Fibroblast of lung (primary cell): ENCODE results near the gene TMEM120A. TPM values are rescaled to one million over a fixed set of nuclear protein-coding genes. Genes with fewer than 3 reads are reported as not detected.

Source experiments
- DNase-seq, 2 donors: peaks; one replicate each; pipeline versions ENCODE4 v3.0.0 to v3.0.0-alpha.2; 2010; ENCODE audit warnings: low read depth in 2 of 2
- H2AFZ ChIP-seq: 2 replicates; pipeline ENCODE4 v1.5.1; 2012; ENCODE audit warnings: low read length, control low read depth, inconsistent platforms
- H3K27ac ChIP-seq: 2 replicates; pipeline ENCODE4 v1.5.1; 2011; ENCODE audit warnings: low read length, control low read depth; ENCODE audit not compliant: insufficient read depth
- H3K27me3 ChIP-seq: 2 replicates; pipeline ENCODE4 v1.5.1; 2011; ENCODE audit warnings: mild to moderate bottlenecking, low read length; ENCODE audit not compliant: control insufficient read depth, insufficient read depth
- H3K36me3 ChIP-seq: 2 replicates; pipeline ENCODE4 v1.5.1; 2011; ENCODE audit warnings: low read length; ENCODE audit not compliant: control insufficient read depth, insufficient read depth
- H3K4me1 ChIP-seq: 2 replicates; pipeline ENCODE4 v1.5.1; 2011; ENCODE audit warnings: low read length; ENCODE audit not compliant: control insufficient read depth, insufficient read depth; ENCODE audit errors: extremely low read depth
- H3K4me2 ChIP-seq: 2 replicates; pipeline ENCODE4 v1.5.1; 2011; ENCODE audit warnings: low read length, control low read depth; ENCODE audit not compliant: insufficient read depth; ENCODE audit errors: extremely low read depth
- H3K4me3 ChIP-seq, 4 experiments: fragments of 200-600 bp in 1 of 4; sonication (generic) in 1 of 4; replicated peaks in 1 of 4; 2 replicates each; pipeline ENCODE4 v1.5.1; 2011 to 2016; ENCODE audit warnings: low read length in 4 of 4, low read depth in 3 of 4, mild to moderate bottlenecking in 3 of 4, control low read depth in 2 of 4, inconsistent platforms in 1 of 4, mixed read lengths in 1 of 4; ENCODE audit not compliant: insufficient read depth in 1 of 4; ENCODE audit errors: control extremely low read depth in 1 of 4
- H3K79me2 ChIP-seq: 2 replicates; pipeline ENCODE4 v1.5.1; 2012; ENCODE audit warnings: mild to moderate bottlenecking, low read length, inconsistent platforms; ENCODE audit not compliant: control insufficient read depth, insufficient read depth
- H3K9ac ChIP-seq: 2 replicates; pipeline ENCODE4 v1.5.1; 2011; ENCODE audit warnings: mild to moderate bottlenecking, low read length, control low read depth; ENCODE audit not compliant: insufficient read depth
- H3K9me3 ChIP-seq: 2 replicates; pipeline ENCODE4 v1.5.1; 2012; ENCODE audit warnings: low read depth, low read length; ENCODE audit not compliant: control insufficient read depth, insufficient read depth
- H4K20me1 ChIP-seq: 2 replicates; pipeline ENCODE4 v1.5.1; 2011; ENCODE audit warnings: low read length; ENCODE audit not compliant: control insufficient read depth, insufficient read depth; ENCODE audit errors: extremely low read depth
- EZH2 ChIP-seq: IDR thresholded peaks from 2 replicates; pipeline ENCODE4 v1.5.1; 2012; ENCODE audit warnings: low read length, control low read depth, mild to moderate bottlenecking; ENCODE audit errors: missing control alignments
- polyA plus RNA-seq, 2 donors: library from polyadenylated mRNA; depleted of rRNA in 1 of 2; stranded (reverse) in 1 of 2; unstranded in 1 of 2; fragments of >200 nt; gene quantifications; 2 replicates each; pipeline ENCODE4 v1.2.1, GENCODE V29; 2011 to 2012; ENCODE audit warnings: missing spikeins in 1 of 2
- total RNA-seq: library from RNA; depleted of rRNA; stranded (reverse); fragments of >200 nt; gene quantifications from 2 replicates; pipeline ENCODE4 v1.2.1, GENCODE V29; 2014
- TF ChIP-seq, protein P1 (sequence below), 2 donors: IDR thresholded peaks in 1 of 2; conservative IDR thresholded peaks in 1 of 2; 1 replicate in 1 of 2; 2 replicates in 1 of 2; pipeline ENCODE4 v1.5.1; 2011 to 2012; ENCODE audit warnings: low read length in 2 of 2, control low read depth in 1 of 2, inconsistent platforms in 1 of 2, low read depth in 1 of 2, mild to moderate bottlenecking in 1 of 2

TMEM120A gene
- total and polyA plus RNA-seq, 2 donors (not counting 1 experiment from before 2014, with no cell fraction given), result 56.1 to 62.3 TPM

GRCh38 chr7:75985518-75986146, 8.8 kb downstream of the TMEM120A start:
- no peak overlapping the region for H3K27ac ChIP-seq
- H3K4me3 ChIP-seq, result no peak overlapping the region
- no peak for DNase-seq
- H3K79me2 ChIP-seq, result no peaks in the 10 kb centered on the region
- TF ChIP-seq EZH2, result no peak
- TF ChIP-seq, protein P1, sequence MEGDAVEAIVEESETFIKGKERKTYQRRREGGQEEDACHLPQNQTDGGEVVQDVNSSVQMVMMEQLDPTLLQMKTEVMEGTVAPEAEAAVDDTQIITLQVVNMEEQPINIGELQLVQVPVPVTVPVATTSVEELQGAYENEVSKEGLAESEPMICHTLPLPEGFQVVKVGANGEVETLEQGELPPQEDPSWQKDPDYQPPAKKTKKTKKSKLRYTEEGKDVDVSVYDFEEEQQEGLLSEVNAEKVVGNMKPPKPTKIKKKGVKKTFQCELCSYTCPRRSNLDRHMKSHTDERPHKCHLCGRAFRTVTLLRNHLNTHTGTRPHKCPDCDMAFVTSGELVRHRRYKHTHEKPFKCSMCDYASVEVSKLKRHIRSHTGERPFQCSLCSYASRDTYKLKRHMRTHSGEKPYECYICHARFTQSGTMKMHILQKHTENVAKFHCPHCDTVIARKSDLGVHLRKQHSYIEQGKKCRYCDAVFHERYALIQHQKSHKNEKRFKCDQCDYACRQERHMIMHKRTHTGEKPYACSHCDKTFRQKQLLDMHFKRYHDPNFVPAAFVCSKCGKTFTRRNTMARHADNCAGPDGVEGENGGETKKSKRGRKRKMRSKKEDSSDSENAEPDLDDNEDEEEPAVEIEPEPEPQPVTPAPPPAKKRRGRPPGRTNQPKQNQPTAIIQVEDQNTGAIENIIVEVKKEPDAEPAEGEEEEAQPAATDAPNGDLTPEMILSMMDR (conservative IDR thresholded peaks at IDR 0.05 in 1 of 2, IDR thresholded peaks at IDR 0.05 in 1 of 2; ENCODE audit: low read depth in 1 of 2, low read length in 2 of 2), result no peak
- no peak overlapping the region for H2AFZ ChIP-seq
- H3K27me3 ChIP-seq, result no peaks in the 10 kb centered on the region
- no peaks in the 10 kb centered on the region for H3K9me3 ChIP-seq
- H3K4me2 ChIP-seq, result no peak overlapping the region
- H4K20me1 ChIP-seq, result no peaks in the 10 kb centered on the region
- no peak overlapping the region for H3K9ac ChIP-seq
- H3K36me3 ChIP-seq, result peaks cover 42% of the 10 kb centered on the region
- no peaks in the 10 kb centered on the region for H3K4me1 ChIP-seq

- no peaks in the 10 kb centered on the region for H3K9me3 ChIP-seq
- no peak overlapping the region for H3K9ac ChIP-seq
- H3K4me2 ChIP-seq, result no peak overlapping the region
- H2AFZ ChIP-seq, result no peak overlapping the region
- no peaks in the 10 kb centered on the region for H3K79me2 ChIP-seq
- peaks cover 44% of the 10 kb centered on the region for H3K36me3 ChIP-seq
- H3K4me3 ChIP-seq, result no peak overlapping the region
- no peak overlapping the region for H3K27ac ChIP-seq
- no peak for DNase-seq
- TF ChIP-seq, protein P1 (conservative IDR thresholded peaks at IDR 0.05 in 1 of 2, IDR thresholded peaks at IDR 0.05 in 1 of 2; ENCODE audit: low read depth in 1 of 2, low read length in 2 of 2), result no peak
- no peak for TF ChIP-seq EZH2
- no peaks in the 10 kb centered on the region for H3K4me1 ChIP-seq
- H4K20me1 ChIP-seq, result no peaks in the 10 kb centered on the region
- H3K27me3 ChIP-seq, result no peaks in the 10 kb centered on the region
Observed at GRCh38 chr7:75985009-75985517, 9.3 kb downstream of the TMEM120A start.

- Histone ChIP-seq H3K4me3 (no peak overlapping the region), H3K79me2 (no peaks in the 10 kb centered on the region), H3K4me2 (no peak overlapping the region), H3K36me3 (peaks cover 46% of the 10 kb centered on the region), H3K27me3 (no peaks in the 10 kb centered on the region), H3K9ac (no peak overlapping the region), H2AFZ (no peak overlapping the region), H3K27ac (no peak overlapping the region), H3K9me3 (no peaks in the 10 kb centered on the region), H3K4me1 (no peaks in the 10 kb centered on the region), H4K20me1 (no peaks in the 10 kb centered on the region)
- no peak for DNase-seq
- TF ChIP-seq, protein P1 (conservative IDR thresholded peaks at IDR 0.05 in 1 of 2, IDR thresholded peaks at IDR 0.05 in 1 of 2; ENCODE audit: low read depth in 1 of 2, low read length in 2 of 2), result no peak
Observed at GRCh38 chr7:75984130-75985008, 10.0 kb downstream of the TMEM120A start.
